GM18873 (cell line): Measurements from ENCODE around the gene SDK1.

Experiments
- ATAC-seq: cut with Tn5 transposase; IDR thresholded peaks from one replicate; pipeline ENCODE4 v1.9.1; 2021; ENCODE audit warnings: mild to moderate bottlenecking, moderate library complexity, moderate number of reproducible peaks; ENCODE audit not compliant: unreplicated experiment, low FRiP score

The SDK1 gene

GRCh38 chr7:4133491-4134044 is 832.5 kb downstream of the SDK1 start:
- no peak for ATAC-seq

GRCh38 chr7:4134204-4134603 is 833.2 kb downstream of the SDK1 start:
- ATAC-seq: no peak

- ATAC-seq: no peak
Measured at GRCh38 chr7:4134631-4135030, 833.6 kb downstream of the SDK1 start.

- no peak for ATAC-seq
Measured at GRCh38 chr7:4135301-4135700, 834.2 kb downstream of the SDK1 start.

- ATAC-seq: no peak
Measured at GRCh38 chr7:4136036-4136435, 835.0 kb downstream of the SDK1 start.

- ATAC-seq: no peak
Measured at GRCh38 chr7:4136501-4137110, 835.6 kb downstream of the SDK1 start.

GRCh38 chr7:4137552-4137951 is 836.5 kb downstream of the SDK1 start:
- ATAC-seq: no peak

GRCh38 chr7:4138866-4139265 is 837.8 kb downstream of the SDK1 start:
- ATAC-seq: no peak

GRCh38 chr7:4139656-4140625 is 838.9 kb downstream of the SDK1 start:
- no peak for ATAC-seq

GRCh38 chr7:4140933-4141332 is 839.9 kb downstream of the SDK1 start:
- ATAC-seq: no peak

GRCh38 chr7:4143006-4143405 is 842.0 kb downstream of the SDK1 start:
- no peak for ATAC-seq

- ATAC-seq: no peak
Measured at GRCh38 chr7:4143511-4144171, 842.6 kb downstream of the SDK1 start.

GRCh38 chr7:4144172-4144701 is 843.2 kb downstream of the SDK1 start:
- no peak for ATAC-seq

- ATAC-seq: no peak
Measured at GRCh38 chr7:4144811-4145510, 843.9 kb downstream of the SDK1 start.

- ATAC-seq: no peak
Measured at GRCh38 chr7:4145576-4145975, 844.5 kb downstream of the SDK1 start.

GRCh38 chr7:4147926-4148620 is 847.0 kb downstream of the SDK1 start:
- no peak for ATAC-seq

GRCh38 chr7:4149236-4149635 is 848.2 kb downstream of the SDK1 start:
- ATAC-seq: no peak

- no peak for ATAC-seq
Measured at GRCh38 chr7:4149645-4150044, 848.6 kb downstream of the SDK1 start.

GRCh38 chr7:4150731-4151130 is 849.7 kb downstream of the SDK1 start:
- no peak for ATAC-seq

GRCh38 chr7:4151524-4151923 is 850.5 kb downstream of the SDK1 start:
- no peak for ATAC-seq
